PC-9 (cell line): Measurements from ENCODE around the gene RTF2.

Source experiments
- CTCF ChIP-seq: fragments of 200-600 bp; sonication (generic); conservative IDR thresholded peaks from 2 replicates; pipeline ENCODE4 v1.6.1; 2017; ENCODE audit warnings: mixed run types, antibody characterized with exemption, mild to moderate bottlenecking, moderate library complexity
- EZH2 ChIP-seq: fragments of 200-600 bp; sonication (generic); IDR thresholded peaks from 2 replicates; pipeline ENCODE4 v1.8.0; 2017; ENCODE audit warnings: antibody characterized with exemption, low read depth

GRCh38 chr20:56430957-56431356 lies 37.5 kb upstream of the RTF2 start:
- TF ChIP-seq CTCF (no peak), EZH2 (no peak)
